Psoas muscle (tissue), 8 donors: Measurements from ENCODE around the gene TLR6. TPM values are rescaled to one million over a fixed set of nuclear protein-coding genes. Genes with fewer than 3 reads are reported as not detected.

ENCODE experiments used
- ATAC-seq, 4 donors: fragments of 200-7000 bp; cut with Tn5 transposase; one replicate each; pipeline ENCODE4 v1.9.1; 2020; ENCODE audit warnings: moderate library complexity in 3 of 4, mild to moderate bottlenecking in 2 of 4
- DNase-seq, 2 donors: peaks; one replicate each; pipeline ENCODE4 v3.0.0-alpha.2; 2020
- H3K27ac ChIP-seq: fragments of 200-600 bp; one replicate; pipeline ENCODE4 v1.8.0; 2022
- H3K27me3 ChIP-seq, 3 donors: fragments of 200-600 bp in 1 of 3; one replicate each; pipeline versions ENCODE4 v1.6.1 to v1.8.0; 2013 to 2022; ENCODE audit warnings: low read length in 2 of 3, mild to moderate bottlenecking in 2 of 3, moderate library complexity in 1 of 3; ENCODE audit not compliant: insufficient read depth in 3 of 3
- H3K36me3 ChIP-seq, 2 donors: fragments of 200-600 bp in 1 of 2; one replicate each; pipeline versions ENCODE4 v1.6.1 to v1.8.0; 2013 to 2022; ENCODE audit warnings: low read depth in 1 of 2, mild to moderate bottlenecking in 1 of 2, moderate library complexity in 1 of 2; ENCODE audit not compliant: insufficient read depth in 1 of 2
- H3K4me1 ChIP-seq: fragments of 200-600 bp; one replicate; pipeline ENCODE4 v1.8.0; 2022
- H3K4me3 ChIP-seq: fragments of 200-600 bp; one replicate; pipeline ENCODE4 v1.8.0; 2022; ENCODE audit warnings: mild to moderate bottlenecking
- H3K9me3 ChIP-seq: fragments of 200-600 bp; one replicate; pipeline ENCODE4 v1.8.0; 2022
- CTCF ChIP-seq: fragments of 200-600 bp; IDR thresholded peaks from one replicate; pipeline ENCODE4 v1.8.0; 2022; ENCODE audit warnings: antibody characterized with exemption
- WGBS, 3 donors: extraction: QIAGEN DNeasy Blood & Tissue Kit; methylation state at CpG; one replicate each; pipeline versions ENCODE4 v1.1.6 to v1.1.7; 2013; 5-methylcytosine and 5-hydroxymethylcytosine counted together
- intact Hi-C, 2 donors: fragments of 100-400 bp; cut with DNase I; formaldehyde crosslinking; loops; one replicate each; pipeline versions ENCODE4 v1.11.0 to v1.14.2; 2022
- polyA plus RNA-seq, 3 donors: library from polyadenylated mRNA; stranded (reverse); fragments of 200-250 nt; gene quantifications; one replicate each; pipeline ENCODE4 v1.2.3, GENCODE V29; 2013
- total RNA-seq, 4 donors: library from RNA; stranded (reverse); fragmentation: NEBNext Ultra II Directional in 2 of 4; extraction: Animal tissue kit (Norgen Biotek cat#: 25700) in 2 of 4; gene quantifications; one replicate each; pipeline versions ENCODE4 v1.2.1 to v1.2.4, GENCODE V29; 2021 to 2023
- donor health status: healthy with polysubstance abuse.
- donor health status: DM: no; HTN: no; CAD: no; lungs with moderate emphysema.
- donor health status: Bipolar disorder and iron deficiency.
- donor health status: healthy.
- donor health status: DM: yes; HTN: yes; CAD: no.
- donor health status: DM: no; HTN: no; CAD: no.
- donor health status: DM: no; HTN: no; CAD: no.
- donor health status: DM: yes; HTN: yes; CAD: no.

TLR6 gene
- total and polyA plus RNA-seq, 7 donors: 0.12 to 1.3 (median 0.79) TPM

DNA sequence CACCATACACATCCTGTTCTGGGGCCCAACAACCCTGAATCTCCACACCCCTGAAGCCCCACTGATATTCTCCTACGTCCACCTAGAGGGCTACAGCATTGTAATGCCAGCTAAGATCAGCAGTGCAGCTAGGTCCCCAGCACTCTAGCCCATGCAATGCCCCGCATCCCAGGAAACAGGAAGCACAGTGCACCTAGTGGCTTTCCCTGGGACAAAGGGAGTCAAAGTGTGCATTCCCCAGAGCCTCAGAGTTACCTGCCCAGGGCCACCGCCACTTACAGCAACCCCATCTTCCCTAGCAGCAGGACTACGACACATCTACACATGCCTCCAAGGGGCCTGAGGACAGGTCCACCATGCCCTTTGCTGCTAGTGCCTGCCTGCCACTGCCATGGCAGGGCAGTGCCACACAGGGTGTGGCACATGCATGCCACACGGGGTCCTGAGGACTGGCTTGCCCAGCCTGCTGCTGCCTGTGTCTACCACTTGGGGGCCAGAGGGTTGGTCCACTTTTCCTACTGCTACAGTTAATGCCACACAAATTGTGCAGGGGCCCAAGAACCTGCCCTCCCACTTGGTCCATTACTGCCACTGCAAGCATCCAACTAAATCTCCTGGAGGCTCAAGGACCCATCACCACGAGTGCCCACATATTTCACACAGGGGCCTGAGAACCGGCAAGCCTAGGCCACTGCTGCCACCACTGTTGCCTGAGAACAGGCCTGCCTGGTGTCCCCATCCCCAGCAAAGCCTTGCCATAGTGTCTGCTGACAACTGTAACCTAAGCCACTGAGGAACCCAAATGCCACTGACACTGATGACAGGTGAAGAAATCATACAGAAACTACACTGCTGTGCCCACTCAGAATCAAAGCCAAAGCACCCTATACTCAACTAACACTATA, 23.7 kb downstream of the TLR6 start:
- no peak overlapping the region for H3K27ac ChIP-seq
- no peaks in the 10 kb centered on the region for H3K27me3 ChIP-seq
- ATAC-seq: peak in 1 of 4 donors; percentile 32
- DNase-seq: no peak
- intact Hi-C loops: no loop called here
- WGBS, 3 donors: 87 to 88% (median 88%) methylated on average over 7 of the region's 7 CpGs
- TF ChIP-seq CTCF: no peak
- H3K4me3 ChIP-seq: no peak overlapping the region
- H3K36me3 ChIP-seq: no peaks in the 10 kb centered on the region
- H3K9me3 ChIP-seq: peaks cover 12% of the 10 kb centered on the region
- H3K4me1 ChIP-seq: no peaks in the 10 kb centered on the region

GRCh38 chr4:38832206-38832605, 24.4 kb downstream of the TLR6 start:
- peaks cover 12% of the 10 kb centered on the region for H3K9me3 ChIP-seq
- no peak overlapping the region for H3K27ac ChIP-seq
- ATAC-seq: no peak
- no peaks in the 10 kb centered on the region for H3K4me1 ChIP-seq
- no peak overlapping the region for H3K4me3 ChIP-seq
- 92 to 95% (median 94%) methylated on average over 1 of the region's 1 CpG for WGBS, 3 donors
- no peak for DNase-seq
- intact Hi-C loops: no loop called here
- no peaks in the 10 kb centered on the region for H3K27me3 ChIP-seq
- TF ChIP-seq CTCF: no peak
- no peaks in the 10 kb centered on the region for H3K36me3 ChIP-seq

DNA sequence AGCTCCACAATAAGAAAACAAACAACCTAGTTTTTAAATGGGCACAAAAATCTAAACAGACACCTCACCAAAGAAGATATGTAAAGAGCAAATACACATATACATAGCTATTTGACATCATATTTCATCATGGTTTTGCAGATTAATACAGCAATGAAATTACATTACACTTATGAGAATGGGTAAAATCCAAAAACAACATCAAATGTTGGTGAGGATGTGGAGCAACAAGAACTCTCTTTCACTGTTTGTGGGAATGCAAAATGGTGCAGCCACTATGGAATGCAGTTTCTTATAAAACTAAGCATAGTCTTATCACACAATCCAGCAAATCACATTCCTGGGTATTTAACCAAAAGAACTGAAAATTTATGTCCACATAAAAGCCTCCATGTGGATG, 25.0 kb downstream of the TLR6 start:
- peaks cover 12% of the 10 kb centered on the region for H3K9me3 ChIP-seq
- no peaks in the 10 kb centered on the region for H3K4me1 ChIP-seq
- DNase-seq: no peak
- no peak for ATAC-seq
- intact Hi-C loops: no loop called here
- TF ChIP-seq CTCF: no peak
- no peak overlapping the region for H3K4me3 ChIP-seq
- H3K27ac ChIP-seq: no peak overlapping the region
- H3K36me3 ChIP-seq: no peaks in the 10 kb centered on the region
- H3K27me3 ChIP-seq: no peaks in the 10 kb centered on the region

DNA sequence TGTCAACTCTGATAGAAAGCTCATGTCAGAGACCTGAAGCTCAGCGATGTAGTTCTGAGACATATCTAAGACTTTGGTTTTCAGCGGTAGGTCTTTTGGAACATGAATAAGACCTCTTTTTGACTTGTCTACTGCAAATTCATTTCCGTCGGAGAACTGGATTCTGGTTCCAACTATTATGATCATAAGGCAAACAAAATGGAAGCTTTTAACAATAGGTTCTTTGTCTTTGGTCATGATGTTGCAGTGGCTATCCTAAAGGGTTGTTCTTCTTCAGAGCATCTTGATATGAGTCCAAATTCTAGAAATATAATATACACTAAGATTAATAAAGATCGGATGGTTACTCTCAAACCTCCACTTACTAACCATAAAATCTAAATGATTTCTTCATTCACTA, 27.4 kb downstream of the TLR6 start:
- Histone ChIP-seq H3K9me3 (peaks cover under 1% of the 10 kb centered on the region), H3K4me3 (no peak overlapping the region), H3K27me3 (no peaks in the 10 kb centered on the region), H3K36me3 (no peaks in the 10 kb centered on the region), H3K4me1 (no peaks in the 10 kb centered on the region), H3K27ac (no peak overlapping the region)
- no peak for TF ChIP-seq CTCF
- DNase-seq (no peak), ATAC-seq (no peak)
- 69 to 79% (median 73%) methylated on average over 5 of the region's 5 CpGs for WGBS, 3 donors
- intact Hi-C loops: no loop called here

GRCh38 chr4:38823766-38824165, 32.9 kb downstream of the TLR6 start:
- DNase-seq (no peak), ATAC-seq (no peak)
- WGBS, 3 donors: 91 to 95% (median 92%) methylated on average over 27 of the region's 27 CpGs
- Histone ChIP-seq H3K27ac (no peak overlapping the region), H3K9me3 (no peaks in the 10 kb centered on the region), H3K4me1 (no peaks in the 10 kb centered on the region), H3K4me3 (no peak overlapping the region), H3K27me3 (no peaks in the 10 kb centered on the region), H3K36me3 (no peaks in the 10 kb centered on the region)
- TF ChIP-seq CTCF: no peak
- intact Hi-C loops: no loop called here
